Lower lobe of right lung (tissue), 2 donors: Measurements from ENCODE around the gene MAGI3. TPM values are rescaled to one million over a fixed set of nuclear protein-coding genes. Genes with fewer than 3 reads are reported as not detected.

ENCODE experiments used
- ATAC-seq, 2 donors: fragments of 200-7000 bp; cut with Tn5 transposase; one replicate each; pipeline ENCODE4 v1.9.1; 2020 to 2022; ENCODE audit warnings: mild to moderate bottlenecking in 2 of 2, moderate library complexity in 2 of 2
- DNase-seq: peaks from one replicate; pipeline ENCODE4 v3.0.0-alpha.2; 2020
- H3K27ac ChIP-seq: fragments of 200-600 bp; one replicate; pipeline ENCODE4 v1.8.0; 2022
- H3K27me3 ChIP-seq: fragments of 200-600 bp; one replicate; pipeline ENCODE4 v1.8.0; 2022; ENCODE audit warnings: low read depth
- H3K36me3 ChIP-seq: fragments of 200-600 bp; one replicate; pipeline ENCODE4 v1.8.0; 2022; ENCODE audit warnings: mild to moderate bottlenecking
- H3K4me1 ChIP-seq: fragments of 200-600 bp; one replicate; pipeline ENCODE4 v1.8.0; 2022
- H3K4me3 ChIP-seq: fragments of 200-600 bp; one replicate; pipeline ENCODE4 v1.8.0; 2022; ENCODE audit warnings: mild to moderate bottlenecking
- H3K9me3 ChIP-seq: fragments of 200-600 bp; one replicate; pipeline ENCODE4 v1.8.0; 2022
- CTCF ChIP-seq: fragments of 200-600 bp; IDR thresholded peaks from one replicate; pipeline ENCODE4 v1.8.0; 2022; ENCODE audit warnings: antibody characterized with exemption, mild to moderate bottlenecking
- intact Hi-C: fragments of 100-400 bp; cut with DNase I; formaldehyde crosslinking; loops from one replicate; pipeline ENCODE4 v1.11.0; 2022
- total RNA-seq: library from RNA; stranded (reverse); fragmentation: NEBNext Ultra II Directional; extraction: Animal tissue kit (Norgen Biotek cat#: 25700); gene quantifications from one replicate; pipeline ENCODE4 v1.2.1, GENCODE V29; 2021
- donor health status: DM: no; HTN: yes; CAD: no; lungs with severe emphysema.

MAGI3 gene
- total RNA-seq, 1 donor from 2014 or later = 69.9 TPM

- H3K36me3 ChIP-seq = peaks cover 6% of the 10 kb centered on the region
- H3K27me3 ChIP-seq = no peaks in the 10 kb centered on the region
- no peaks in the 10 kb centered on the region for H3K9me3 ChIP-seq
- H3K4me1 ChIP-seq = peaks cover 6% of the 10 kb centered on the region
- H3K4me3 ChIP-seq = no peak overlapping the region
- H3K27ac ChIP-seq = no peak overlapping the region
- no peak for DNase-seq
- no peak for TF ChIP-seq CTCF
- intact Hi-C loops = no loop called here
- no peak for ATAC-seq
Observed at GRCh38 chr1:113610372-113610771, 220.1 kb downstream of the MAGI3 start.

GRCh38 chr1:113615425-113615824, 225.1 kb downstream of the MAGI3 start:
- no peak overlapping the region for H3K27ac ChIP-seq
- no peak overlapping the region for H3K4me3 ChIP-seq
- H3K36me3 ChIP-seq = no peaks in the 10 kb centered on the region
- intact Hi-C loops = no loop called here
- no peak for TF ChIP-seq CTCF
- H3K9me3 ChIP-seq = no peaks in the 10 kb centered on the region
- H3K27me3 ChIP-seq = no peaks in the 10 kb centered on the region
- no peak for DNase-seq
- ATAC-seq = no peak
- peaks cover 9% of the 10 kb centered on the region for H3K4me1 ChIP-seq

GRCh38 chr1:113616156-113616555, 225.8 kb downstream of the MAGI3 start:
- H3K27me3 ChIP-seq = no peaks in the 10 kb centered on the region
- no peak overlapping the region for H3K27ac ChIP-seq
- no peak for TF ChIP-seq CTCF
- H3K36me3 ChIP-seq = no peaks in the 10 kb centered on the region
- peaks cover 9% of the 10 kb centered on the region for H3K4me1 ChIP-seq
- H3K4me3 ChIP-seq = no peak overlapping the region
- intact Hi-C loops = no loop called here
- H3K9me3 ChIP-seq = no peaks in the 10 kb centered on the region
- ATAC-seq = no peak
- DNase-seq = no peak

- no peaks in the 10 kb centered on the region for H3K27me3 ChIP-seq
- intact Hi-C loops = no loop called here
- no peak overlapping the region for H3K27ac ChIP-seq
- no peaks in the 10 kb centered on the region for H3K9me3 ChIP-seq
- ATAC-seq (peak; percentile 74 to 97), DNase-seq (no peak)
- H3K4me1 ChIP-seq = peaks cover 9% of the 10 kb centered on the region
- peaks cover 9% of the 10 kb centered on the region for H3K36me3 ChIP-seq
- H3K4me3 ChIP-seq = no peak overlapping the region
- TF ChIP-seq CTCF = no peak
Observed at GRCh38 chr1:113617438-113618141, 227.3 kb downstream of the MAGI3 start.

GRCh38 chr1:113628997-113629396, 238.7 kb downstream of the MAGI3 start:
- Histone ChIP-seq H3K27ac (no peak overlapping the region), H3K9me3 (peaks cover 22% of the 10 kb centered on the region), H3K4me1 (no peaks in the 10 kb centered on the region), H3K36me3 (no peaks in the 10 kb centered on the region), H3K27me3 (no peaks in the 10 kb centered on the region), H3K4me3 (no peak overlapping the region)
- TF ChIP-seq CTCF = no peak
- intact Hi-C loops = no loop called here
- ATAC-seq (no peak), DNase-seq (no peak)
